H1 (cell line): Measurements from ENCODE around the gene GATAD2B.
A peak's percentile ranks its signal among the peaks of the same experiment; 100 is the strongest.

ENCODE experiments used
- CREB1 ChIP-seq: IDR thresholded peaks from 2 replicates; pipeline ENCODE4 v1.6.1; 2012; ENCODE audit warnings: inconsistent platforms
- EZH2 ChIP-seq: fragments of 200-600 bp; sonication (generic); IDR thresholded peaks from 2 replicates; pipeline ENCODE4 v1.7.1; 2012; ENCODE audit warnings: low read depth, mild to moderate bottlenecking, moderate library complexity, low read length, inconsistent platforms; ENCODE audit not compliant: severe bottlenecking
- NRF1 ChIP-seq: IDR thresholded peaks from 2 replicates; pipeline ENCODE4 v1.6.1; 2011; ENCODE audit warnings: mild to moderate bottlenecking, low read depth, low read length, improper control_type of control experiment
- POLR2A ChIP-seq, 2 experiments: IDR thresholded peaks; 1 replicate in 1 of 2; 2 replicates in 1 of 2; pipeline ENCODE4 v1.6.1; 2011; ENCODE audit warnings: low read depth in 2 of 2, low read length in 2 of 2, mild to moderate bottlenecking in 2 of 2; ENCODE audit errors: control extremely low read depth in 1 of 2
- SRF ChIP-seq: IDR thresholded peaks from 2 replicates; pipeline ENCODE4 v1.6.1; 2011; ENCODE audit warnings: mild to moderate bottlenecking, low read depth, low read length, moderate library complexity
- TAF1 ChIP-seq: IDR thresholded peaks from 2 replicates; pipeline ENCODE4 v1.6.1; 2011; ENCODE audit warnings: mild to moderate bottlenecking, low read depth, low read length
- TF ChIP-seq, protein P1 (sequence below): IDR thresholded peaks from 2 replicates; pipeline ENCODE4 v1.6.1; 2011; ENCODE audit warnings: low read length, improper control_type of control experiment
- TF ChIP-seq, protein P2 (sequence below), 3 experiments: IDR thresholded peaks; 1 replicate in 2 of 3; 2 replicates in 1 of 3; pipeline versions ENCODE4 v1.5.1 to v1.6.1; 2011; ENCODE audit warnings: low read length in 3 of 3, mild to moderate bottlenecking in 3 of 3, inconsistent platforms in 2 of 3, low read depth in 1 of 3, moderate library complexity in 1 of 3; ENCODE audit not compliant: insufficient read depth in 1 of 3; ENCODE audit errors: control extremely low read depth in 1 of 3

DNA sequence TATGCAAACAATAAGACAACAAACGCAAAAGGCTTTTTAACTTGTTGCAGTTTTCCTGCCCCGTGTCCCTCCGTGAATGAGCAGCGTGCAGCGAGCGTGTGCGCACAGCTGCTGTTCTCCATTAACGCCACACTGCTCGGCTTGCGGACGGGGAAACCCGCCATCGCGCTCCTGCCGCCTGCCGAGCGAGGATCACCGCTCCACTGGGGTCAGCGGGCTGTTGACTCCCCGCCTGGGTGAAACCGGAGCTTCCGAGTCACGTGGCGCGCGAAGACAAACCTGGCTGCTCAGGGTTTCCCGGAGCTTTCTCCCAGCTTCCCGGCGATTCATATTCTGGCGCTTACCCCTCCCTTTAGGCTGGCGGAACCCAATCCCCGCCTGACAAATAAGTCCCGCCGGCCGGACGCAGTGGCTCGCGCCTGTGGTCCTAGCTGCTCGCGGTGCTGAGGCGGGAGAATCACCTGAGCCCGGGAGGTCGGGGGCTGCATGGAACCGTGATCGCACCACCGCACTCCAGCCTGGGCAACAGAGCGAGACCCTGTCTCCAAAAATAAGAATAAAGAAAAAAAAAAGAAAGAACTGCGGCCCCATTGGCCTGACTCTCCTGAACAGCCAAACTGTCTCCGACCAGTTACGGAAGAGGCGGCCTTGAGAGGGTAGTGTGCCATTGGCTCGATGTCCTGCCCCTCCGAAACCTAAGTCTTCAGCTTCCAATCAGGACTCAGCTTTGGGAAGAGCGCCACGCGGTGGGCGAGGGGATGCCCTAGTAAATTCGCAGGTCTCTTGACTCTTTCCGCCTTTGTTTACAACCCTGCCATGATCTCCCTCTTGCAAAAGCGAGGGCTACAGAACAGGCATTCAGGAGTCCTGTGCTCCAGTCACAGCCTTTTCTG lies 44.6 kb upstream of the GATAD2B start, which contains the start of gene CREB3L4:
- TF ChIP-seq CREB1: peak; percentile 46; the same call in 1 of the 2 replicates
- TF ChIP-seq, protein P1, sequence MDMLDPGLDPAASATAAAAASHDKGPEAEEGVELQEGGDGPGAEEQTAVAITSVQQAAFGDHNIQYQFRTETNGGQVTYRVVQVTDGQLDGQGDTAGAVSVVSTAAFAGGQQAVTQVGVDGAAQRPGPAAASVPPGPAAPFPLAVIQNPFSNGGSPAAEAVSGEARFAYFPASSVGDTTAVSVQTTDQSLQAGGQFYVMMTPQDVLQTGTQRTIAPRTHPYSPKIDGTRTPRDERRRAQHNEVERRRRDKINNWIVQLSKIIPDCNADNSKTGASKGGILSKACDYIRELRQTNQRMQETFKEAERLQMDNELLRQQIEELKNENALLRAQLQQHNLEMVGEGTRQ: peak; percentile 90
- TF ChIP-seq, protein P2, sequence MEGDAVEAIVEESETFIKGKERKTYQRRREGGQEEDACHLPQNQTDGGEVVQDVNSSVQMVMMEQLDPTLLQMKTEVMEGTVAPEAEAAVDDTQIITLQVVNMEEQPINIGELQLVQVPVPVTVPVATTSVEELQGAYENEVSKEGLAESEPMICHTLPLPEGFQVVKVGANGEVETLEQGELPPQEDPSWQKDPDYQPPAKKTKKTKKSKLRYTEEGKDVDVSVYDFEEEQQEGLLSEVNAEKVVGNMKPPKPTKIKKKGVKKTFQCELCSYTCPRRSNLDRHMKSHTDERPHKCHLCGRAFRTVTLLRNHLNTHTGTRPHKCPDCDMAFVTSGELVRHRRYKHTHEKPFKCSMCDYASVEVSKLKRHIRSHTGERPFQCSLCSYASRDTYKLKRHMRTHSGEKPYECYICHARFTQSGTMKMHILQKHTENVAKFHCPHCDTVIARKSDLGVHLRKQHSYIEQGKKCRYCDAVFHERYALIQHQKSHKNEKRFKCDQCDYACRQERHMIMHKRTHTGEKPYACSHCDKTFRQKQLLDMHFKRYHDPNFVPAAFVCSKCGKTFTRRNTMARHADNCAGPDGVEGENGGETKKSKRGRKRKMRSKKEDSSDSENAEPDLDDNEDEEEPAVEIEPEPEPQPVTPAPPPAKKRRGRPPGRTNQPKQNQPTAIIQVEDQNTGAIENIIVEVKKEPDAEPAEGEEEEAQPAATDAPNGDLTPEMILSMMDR (IDR thresholded peaks at IDR 0.05; ENCODE audit: control extremely low read depth in 1 of 3, insufficient read depth in 1 of 3, low read depth in 1 of 3, low read length in 3 of 3): peak in 2 of 3 experiments; percentile 37 to 51; a peak in 2 of 4 replicates
- TF ChIP-seq TAF1: peak; percentile 87
- TF ChIP-seq EZH2: no peak
- no peak for TF ChIP-seq NRF1
- peak; percentile 78 to 82 for TF ChIP-seq POLR2A (IDR thresholded peaks at IDR 0.05; ENCODE audit: control extremely low read depth in 1 of 2, low read depth in 2 of 2, low read length in 2 of 2)
- no peak for TF ChIP-seq SRF
